Activated CD8-positive, alpha-beta T cell treated with anti-CD3 and anti-CD28 coated beads for 36 hours (primary cell): ENCODE results near the gene TBC1D16. TPM values are rescaled to one million over a fixed set of nuclear protein-coding genes. Genes with fewer than 3 reads are reported as not detected.

ENCODE experiments used
- ATAC-seq: fragments of 200-7000 bp; cut with Tn5 transposase; one replicate; pipeline ENCODE4 v1.10.0; 2021; ENCODE audit warnings: mild to moderate bottlenecking, moderate library complexity
- CTCF ChIA-PET: fragments of 350-600 bp; sonication (Branson Sonifier 250); formaldehyde crosslinking; loops from one replicate; lab custom pipeline; 2021; ENCODE audit warnings: antibody characterized with exemption; lab: Charles Lee
- POLR2A ChIA-PET: fragments of 350-600 bp; sonication (Branson Sonifier 250); formaldehyde crosslinking; loops from one replicate; lab custom pipeline; 2021; ENCODE audit warnings: antibody characterized with exemption; lab: Charles Lee
- DNase-seq: peaks from one replicate; pipeline ENCODE4 v3.0.0-alpha.2; 2020
- H3K27ac Mint-ChIP-seq: one replicate; pipeline ENCODE4 v1.8.0; 2021; ENCODE audit warnings: mild to moderate bottlenecking, mixed read lengths
- H3K27me3 Mint-ChIP-seq: one replicate; pipeline ENCODE4 v1.8.0; 2021; ENCODE audit warnings: mixed read lengths
- H3K36me3 Mint-ChIP-seq: one replicate; pipeline ENCODE4 v1.8.0; 2021; ENCODE audit warnings: low read depth, mixed read lengths
- H3K4me1 Mint-ChIP-seq: one replicate; pipeline ENCODE4 v1.8.0; 2021; ENCODE audit warnings: low read depth, mixed read lengths
- H3K4me3 Mint-ChIP-seq: one replicate; pipeline ENCODE4 v1.8.0; 2021; ENCODE audit warnings: mild to moderate bottlenecking, moderate library complexity, mixed read lengths
- H3K9me3 Mint-ChIP-seq: one replicate; pipeline ENCODE4 v1.8.0; 2021; ENCODE audit warnings: mixed read lengths
- intact Hi-C: fragments of 100-400 bp; cut with micrococcal nuclease; formaldehyde crosslinking; loops from one replicate; pipeline ENCODE4 v1.10.0; 2022
- total RNA-seq, 2 experiments: library from RNA; stranded (reverse); gene quantifications; one replicate each; pipeline ENCODE4 v1.2.3, GENCODE V29; 2021
- TF ChIP-seq, protein P1 (sequence below): fragments of 200-600 bp; IDR thresholded peaks from one replicate; pipeline ENCODE4 v1.8.0; 2022; ENCODE audit warnings: antibody characterized with exemption, mild to moderate bottlenecking

TBC1D16 gene
- total RNA-seq, 2 experiments from 2014 or later = 9.6 to 12.0 TPM

DNA sequence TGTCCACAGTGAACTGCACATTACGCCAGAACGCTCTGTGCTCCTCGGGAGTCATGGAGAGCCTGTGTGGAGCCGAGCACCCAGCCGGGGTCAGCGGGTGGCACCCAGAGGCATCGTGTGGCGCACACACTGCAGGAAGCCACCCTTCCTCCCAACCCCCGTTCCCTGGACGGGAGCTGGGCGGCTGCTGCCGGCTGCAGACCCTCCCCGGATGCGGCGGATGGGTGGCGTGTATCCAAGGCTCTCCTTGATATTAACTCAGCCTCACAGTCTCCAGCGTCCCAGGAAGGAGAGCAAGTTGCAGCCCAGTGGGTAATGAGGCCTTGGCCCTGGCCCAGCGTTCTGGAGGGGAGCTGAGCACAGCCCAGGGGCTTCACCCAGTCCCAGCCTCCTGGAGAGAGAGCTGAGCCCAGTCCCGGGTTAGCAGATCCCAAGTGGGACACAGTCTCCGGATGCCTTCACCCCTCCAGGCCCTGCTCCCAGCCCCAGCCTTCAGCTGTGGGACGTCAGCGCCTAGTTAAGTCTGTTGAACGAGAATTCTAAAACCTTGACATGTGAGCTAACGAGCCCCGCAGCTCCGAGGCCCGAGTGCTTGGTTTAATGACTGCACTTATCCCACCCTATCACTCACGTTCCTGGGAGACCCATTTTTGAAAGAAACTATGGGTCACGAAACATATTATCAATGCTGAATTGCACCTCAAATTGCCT lies 86.6 kb downstream of the TBC1D16 start:
- Mint-ChIP-seq H3K4me1 (no peaks in the 10 kb centered on the region), H3K36me3 (no peaks in the 10 kb centered on the region), H3K27me3 (no peaks in the 10 kb centered on the region), H3K9me3 (no peaks in the 10 kb centered on the region), H3K27ac (no peak overlapping the region), H3K4me3 (no peak overlapping the region)
- intact Hi-C loops = no loop called here
- POLR2A ChIA-PET = no interaction called here
- TF ChIP-seq, protein P1, sequence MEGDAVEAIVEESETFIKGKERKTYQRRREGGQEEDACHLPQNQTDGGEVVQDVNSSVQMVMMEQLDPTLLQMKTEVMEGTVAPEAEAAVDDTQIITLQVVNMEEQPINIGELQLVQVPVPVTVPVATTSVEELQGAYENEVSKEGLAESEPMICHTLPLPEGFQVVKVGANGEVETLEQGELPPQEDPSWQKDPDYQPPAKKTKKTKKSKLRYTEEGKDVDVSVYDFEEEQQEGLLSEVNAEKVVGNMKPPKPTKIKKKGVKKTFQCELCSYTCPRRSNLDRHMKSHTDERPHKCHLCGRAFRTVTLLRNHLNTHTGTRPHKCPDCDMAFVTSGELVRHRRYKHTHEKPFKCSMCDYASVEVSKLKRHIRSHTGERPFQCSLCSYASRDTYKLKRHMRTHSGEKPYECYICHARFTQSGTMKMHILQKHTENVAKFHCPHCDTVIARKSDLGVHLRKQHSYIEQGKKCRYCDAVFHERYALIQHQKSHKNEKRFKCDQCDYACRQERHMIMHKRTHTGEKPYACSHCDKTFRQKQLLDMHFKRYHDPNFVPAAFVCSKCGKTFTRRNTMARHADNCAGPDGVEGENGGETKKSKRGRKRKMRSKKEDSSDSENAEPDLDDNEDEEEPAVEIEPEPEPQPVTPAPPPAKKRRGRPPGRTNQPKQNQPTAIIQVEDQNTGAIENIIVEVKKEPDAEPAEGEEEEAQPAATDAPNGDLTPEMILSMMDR = no peak
- no peak for DNase-seq
- CTCF ChIA-PET = interaction anchor here (1.2 to 1.9 kb wide), 3 partner anchors 21 to 34 kb away, joined by 3 to 4 read pairs (median 4); no protein-coding TSS in a partner anchor
- no peak for ATAC-seq

DNA sequence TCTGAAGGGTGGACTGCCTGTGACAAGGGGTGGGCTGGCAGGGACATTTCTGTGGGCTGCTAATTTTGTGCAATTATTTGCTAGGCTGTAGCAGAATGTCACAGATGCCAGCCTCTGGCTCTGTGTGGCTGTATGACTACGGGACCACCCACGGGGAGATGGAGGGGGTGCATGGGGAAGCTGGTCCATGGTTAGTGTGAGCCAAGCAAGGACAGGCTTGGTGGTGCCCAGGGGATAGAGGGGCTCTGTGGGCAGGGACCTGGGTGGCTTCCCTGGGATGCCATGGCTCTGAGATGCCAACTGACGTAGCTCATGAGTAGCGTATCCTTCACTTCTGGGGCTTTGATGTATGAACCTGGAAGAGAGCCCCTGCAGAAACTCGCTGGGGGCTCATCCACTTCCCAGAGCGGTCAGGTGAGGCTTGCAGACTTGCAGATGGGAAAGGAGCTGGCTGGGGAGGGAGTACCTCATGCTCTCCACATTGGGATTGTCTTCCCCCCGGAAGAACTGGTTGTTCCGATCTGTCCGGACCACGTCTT lies 87.2 kb downstream of the TBC1D16 start:
- Mint-ChIP-seq H3K4me3 (no peak overlapping the region), H3K27me3 (no peaks in the 10 kb centered on the region), H3K4me1 (no peaks in the 10 kb centered on the region), H3K36me3 (no peaks in the 10 kb centered on the region), H3K9me3 (no peaks in the 10 kb centered on the region), H3K27ac (no peak overlapping the region)
- ATAC-seq (no peak), DNase-seq (no peak)
- ChIA-PET POLR2A (no interaction called here), CTCF (interaction anchor here (1.6 to 1.9 kb wide), 2 partner anchors 22 to 33 kb away, joined by 4 read pairs; no protein-coding TSS in a partner anchor)
- intact Hi-C loops = no loop called here
- TF ChIP-seq, protein P1 = no peak

DNA sequence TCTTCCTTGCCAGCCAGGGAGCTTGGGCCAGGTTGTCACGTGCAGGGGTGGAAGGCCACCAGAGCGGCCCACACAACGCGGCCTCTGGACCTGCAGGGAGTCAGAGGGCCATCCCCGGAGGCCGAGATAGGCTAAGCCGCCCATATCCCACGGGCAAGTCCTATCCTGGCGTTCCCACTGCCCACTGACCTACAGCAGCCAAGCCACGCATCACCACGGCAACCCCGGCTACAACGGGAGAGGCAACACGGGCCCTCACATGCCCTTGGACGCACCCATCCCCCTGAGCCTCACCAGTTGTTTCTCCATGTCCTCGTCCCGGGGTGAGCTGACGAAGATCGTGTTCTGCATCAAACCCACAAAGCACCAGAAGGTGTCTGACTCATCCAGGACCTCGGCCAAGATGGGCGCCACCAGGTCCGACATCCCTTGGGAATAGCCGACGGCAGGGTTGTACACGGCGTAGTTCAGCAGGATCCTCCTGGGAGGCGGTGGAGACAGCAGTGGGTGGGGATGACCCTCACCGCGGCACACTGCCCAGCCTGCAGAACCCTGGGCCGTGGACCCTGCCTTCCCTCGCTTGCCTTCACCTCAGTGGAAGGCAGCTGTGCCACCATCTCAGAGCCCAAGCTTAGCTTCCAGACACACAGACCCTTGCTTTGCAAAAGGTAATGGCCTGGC lies 88.2 kb downstream of the TBC1D16 start:
- no peak for ATAC-seq
- TF ChIP-seq, protein P1 = no peak
- peaks cover 1% of the 10 kb centered on the region for H3K36me3 Mint-ChIP-seq
- ChIA-PET CTCF (no interaction called here), POLR2A (no interaction called here)
- no peak overlapping the region for H3K4me3 Mint-ChIP-seq
- H3K27ac Mint-ChIP-seq = no peak overlapping the region
- H3K9me3 Mint-ChIP-seq = no peaks in the 10 kb centered on the region
- H3K4me1 Mint-ChIP-seq = peaks cover 8% of the 10 kb centered on the region
- no peak for DNase-seq
- H3K27me3 Mint-ChIP-seq = no peaks in the 10 kb centered on the region
- intact Hi-C loops = no loop called here

DNA sequence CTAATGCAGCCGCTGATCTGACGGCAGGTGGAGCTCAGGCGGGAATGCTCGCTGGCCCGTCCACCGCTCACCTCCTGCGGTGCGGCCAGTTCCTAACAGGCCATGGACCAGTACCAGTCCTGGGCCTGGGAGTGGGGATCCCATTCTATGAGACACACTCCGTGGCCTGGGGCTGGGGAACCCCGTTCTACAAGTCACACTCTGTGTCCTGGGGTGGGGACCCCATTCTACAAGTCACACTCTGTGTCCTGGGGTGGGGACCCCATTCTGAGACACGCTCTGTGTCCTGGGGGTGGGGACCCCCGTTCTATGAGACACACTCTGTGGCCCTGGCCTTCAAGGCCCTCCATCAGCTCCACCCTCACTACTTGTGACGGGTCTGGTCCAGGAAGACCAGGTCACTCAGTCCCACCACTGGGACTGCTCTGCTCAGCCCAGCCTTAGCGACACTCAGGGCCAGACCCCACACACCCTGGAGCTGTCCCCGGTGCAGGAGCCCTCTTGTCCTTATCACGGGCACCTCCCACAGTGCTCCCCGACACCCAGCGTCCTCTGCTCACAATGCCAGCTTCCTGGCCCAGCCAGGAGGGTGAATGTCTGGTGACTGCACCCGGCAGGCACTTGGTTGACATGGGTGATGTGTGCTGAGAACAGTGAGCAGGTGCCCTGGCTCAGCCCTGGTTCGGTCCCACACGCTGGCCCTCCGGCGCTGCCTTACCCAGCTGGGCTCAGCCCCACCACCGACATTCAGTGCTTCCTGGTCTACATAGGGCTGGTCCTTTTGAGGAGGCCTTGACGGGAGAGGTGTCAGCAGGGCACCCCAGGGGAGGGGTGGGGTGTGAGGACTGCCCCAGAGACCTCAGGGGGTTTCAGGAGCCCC lies 89.1 kb downstream of the TBC1D16 start:
- no peaks in the 10 kb centered on the region for H3K9me3 Mint-ChIP-seq
- ATAC-seq (no peak), DNase-seq (no peak)
- ChIA-PET POLR2A (interaction anchor here (1.3 kb wide), 1 partner anchor 16 kb away, joined by 3 read pairs; no protein-coding TSS in a partner anchor), CTCF (no interaction called here)
- no peak overlapping the region for H3K4me3 Mint-ChIP-seq
- intact Hi-C loops = no loop called here
- peaks cover 1% of the 10 kb centered on the region for H3K36me3 Mint-ChIP-seq
- TF ChIP-seq, protein P1 = no peak
- H3K4me1 Mint-ChIP-seq = peaks cover 9% of the 10 kb centered on the region
- H3K27ac Mint-ChIP-seq = no peak overlapping the region
- H3K27me3 Mint-ChIP-seq = no peaks in the 10 kb centered on the region
